Measurements from ENCODE around the gene CCDC183. TPM values are rescaled to one million over a fixed set of nuclear protein-coding genes. Genes with fewer than 3 reads are reported as not detected.

Gene CCDC183
- polyA plus RNA-seq, 1 donor (not counting 4 experiments of a cell fraction or from before 2014, with no cell fraction given), result 0.03 TPM

- peaks cover 6% of the 10 kb centered on the region for H4K20me1 ChIP-seq (ENCODE audit: control insufficient read depth, extremely low read depth, insufficient read depth, low read length)
- H3K27me3 ChIP-seq (ENCODE audit: control insufficient read depth, extremely low read depth, insufficient read depth, low read length), result peaks cover 31% of the 10 kb centered on the region
- TF ChIP-seq EZH2 (IDR thresholded peaks at IDR 0.05; ENCODE audit: low read length), result no peak
- TF ChIP-seq, protein P1, sequence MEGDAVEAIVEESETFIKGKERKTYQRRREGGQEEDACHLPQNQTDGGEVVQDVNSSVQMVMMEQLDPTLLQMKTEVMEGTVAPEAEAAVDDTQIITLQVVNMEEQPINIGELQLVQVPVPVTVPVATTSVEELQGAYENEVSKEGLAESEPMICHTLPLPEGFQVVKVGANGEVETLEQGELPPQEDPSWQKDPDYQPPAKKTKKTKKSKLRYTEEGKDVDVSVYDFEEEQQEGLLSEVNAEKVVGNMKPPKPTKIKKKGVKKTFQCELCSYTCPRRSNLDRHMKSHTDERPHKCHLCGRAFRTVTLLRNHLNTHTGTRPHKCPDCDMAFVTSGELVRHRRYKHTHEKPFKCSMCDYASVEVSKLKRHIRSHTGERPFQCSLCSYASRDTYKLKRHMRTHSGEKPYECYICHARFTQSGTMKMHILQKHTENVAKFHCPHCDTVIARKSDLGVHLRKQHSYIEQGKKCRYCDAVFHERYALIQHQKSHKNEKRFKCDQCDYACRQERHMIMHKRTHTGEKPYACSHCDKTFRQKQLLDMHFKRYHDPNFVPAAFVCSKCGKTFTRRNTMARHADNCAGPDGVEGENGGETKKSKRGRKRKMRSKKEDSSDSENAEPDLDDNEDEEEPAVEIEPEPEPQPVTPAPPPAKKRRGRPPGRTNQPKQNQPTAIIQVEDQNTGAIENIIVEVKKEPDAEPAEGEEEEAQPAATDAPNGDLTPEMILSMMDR (optimal IDR thresholded peaks at IDR 0.05 in 1 of 3, IDR thresholded peaks at IDR 0.05 in 1 of 3, conservative IDR thresholded peaks at IDR 0.05 in 1 of 3; ENCODE audit: extremely low read depth in 1 of 3, insufficient read depth in 2 of 3, low read length in 3 of 3), result no peak
- H3K9me1 ChIP-seq (ENCODE audit: control insufficient read depth, extremely low read depth, insufficient read depth, low read length), result no peaks in the 10 kb centered on the region
- dilution Hi-C loops (cut with MboI; ENCODE audit: extremely low pct_ligation_motif_present, low sequenced_read_pairs), result no loop called here
- no peak overlapping the region for H3K27ac ChIP-seq (ENCODE audit: control insufficient read depth, insufficient read depth, low read length)
- H3K36me3 ChIP-seq (ENCODE audit: control insufficient read depth in 2 of 2, extremely low read depth in 1 of 2, insufficient read depth in 2 of 2, low read length in 2 of 2), result peaks cover 3 to 17% of the 10 kb centered on the region in 2 experiments
- H3K4me3 ChIP-seq (ENCODE audit: control insufficient read depth in 2 of 3, extremely low read depth in 1 of 3, insufficient read depth in 2 of 3, low read depth in 1 of 3, low read length in 3 of 3), result peak overlapping the region; percentile 74 to 93 (median 84)
- FAIRE-seq, result no peak
- peaks cover 6% of the 10 kb centered on the region for H3K79me2 ChIP-seq (ENCODE audit: control insufficient read depth, insufficient read depth, low read length)
- peaks cover 9% of the 10 kb centered on the region for H3K4me1 ChIP-seq (ENCODE audit: control insufficient read depth, extremely low read depth, insufficient read depth, low read length)
- no peaks in the 10 kb centered on the region for H3K9me3 ChIP-seq (ENCODE audit: control insufficient read depth, low read depth, low read length)
- DNase-seq (ENCODE audit: low read depth, low spot score), result no peak
- H3K4me2 ChIP-seq (ENCODE audit: control insufficient read depth, extremely low read depth, insufficient read depth, low read depth, low read length), result peak overlapping the region; percentile 91
- H2AFZ ChIP-seq (ENCODE audit: control insufficient read depth, low read length), result no peak overlapping the region
- peak overlapping the region; percentile 88 for H3K9ac ChIP-seq (ENCODE audit: control insufficient read depth, extremely low read depth, insufficient read depth, low read length)
These were observed 54.1 kb downstream of the CCDC183 start for GRCh38 chr9:136849960-136850865.

- TF ChIP-seq, protein P1 (optimal IDR thresholded peaks at IDR 0.05 in 1 of 3, IDR thresholded peaks at IDR 0.05 in 1 of 3, conservative IDR thresholded peaks at IDR 0.05 in 1 of 3; ENCODE audit: extremely low read depth in 1 of 3, insufficient read depth in 2 of 3, low read length in 3 of 3), result no peak
- no peak for TF ChIP-seq EZH2 (IDR thresholded peaks at IDR 0.05; ENCODE audit: low read length)
- Histone ChIP-seq H3K4me3 (ENCODE audit: control insufficient read depth in 2 of 3, extremely low read depth in 1 of 3, insufficient read depth in 2 of 3, low read depth in 1 of 3, low read length in 3 of 3) (no peak overlapping the region), H3K79me2 (ENCODE audit: control insufficient read depth, insufficient read depth, low read length) (peaks cover 6% of the 10 kb centered on the region), H3K27me3 (ENCODE audit: control insufficient read depth, extremely low read depth, insufficient read depth, low read length) (peaks cover 22% of the 10 kb centered on the region), H3K9me1 (ENCODE audit: control insufficient read depth, extremely low read depth, insufficient read depth, low read length) (no peaks in the 10 kb centered on the region), H3K4me2 (ENCODE audit: control insufficient read depth, extremely low read depth, insufficient read depth, low read depth, low read length) (no peak overlapping the region), H2AFZ (ENCODE audit: control insufficient read depth, low read length) (no peak overlapping the region), H3K9ac (ENCODE audit: control insufficient read depth, extremely low read depth, insufficient read depth, low read length) (no peak overlapping the region), H4K20me1 (ENCODE audit: control insufficient read depth, extremely low read depth, insufficient read depth, low read length) (peaks cover 6% of the 10 kb centered on the region), H3K4me1 (ENCODE audit: control insufficient read depth, extremely low read depth, insufficient read depth, low read length) (peaks cover 9% of the 10 kb centered on the region), H3K9me3 (ENCODE audit: control insufficient read depth, low read depth, low read length) (no peaks in the 10 kb centered on the region), H3K36me3 (ENCODE audit: control insufficient read depth in 2 of 2, extremely low read depth in 1 of 2, insufficient read depth in 2 of 2, low read length in 2 of 2) (peaks cover 3 to 17% of the 10 kb centered on the region in 2 experiments), H3K27ac (ENCODE audit: control insufficient read depth, insufficient read depth, low read length) (no peak overlapping the region)
- dilution Hi-C loops (cut with MboI; ENCODE audit: extremely low pct_ligation_motif_present, low sequenced_read_pairs), result no loop called here
- no peak for FAIRE-seq
- no peak for DNase-seq (ENCODE audit: low read depth, low spot score)
These were observed 55.0 kb downstream of the CCDC183 start for GRCh38 chr9:136850866-136851775.
